BLaER1 treated with 17β-estradiol and CSF1 and Interleukin-3, amounts not matched to agents 10 nM and 100 nM (cell line): Measurements from ENCODE around the gene KBTBD13.

Experiments
- H3K27ac ChIP-seq, 11 experiments: shearing (Covaris generic); formaldehyde crosslinking; 2 replicates each; pipeline ENCODE4 v1.8.1; 2022
- H3K27me3 ChIP-seq, 11 experiments: shearing (Covaris generic); formaldehyde crosslinking; 2 replicates each; pipeline ENCODE4 v1.8.1; 2022
- H3K36me3 ChIP-seq, 11 experiments: shearing (Covaris generic); formaldehyde crosslinking; 2 replicates each; pipeline ENCODE4 v1.8.1; 2022
- H3K4me1 ChIP-seq, 10 experiments: shearing (Covaris generic); formaldehyde crosslinking; 2 replicates each; pipeline ENCODE4 v1.8.1; 2022
- H3K4me2 ChIP-seq, 11 experiments: shearing (Covaris generic); formaldehyde crosslinking; 2 replicates each; pipeline ENCODE4 v1.8.1; 2022
- H3K4me3 ChIP-seq, 10 experiments: shearing (Covaris generic); formaldehyde crosslinking; 2 replicates each; pipeline ENCODE4 v1.8.1; 2022
- H3K9ac ChIP-seq, 11 experiments: shearing (Covaris generic); formaldehyde crosslinking; 2 replicates each; pipeline ENCODE4 v1.8.1; 2022
- H3K9me3 ChIP-seq, 11 experiments: shearing (Covaris generic); formaldehyde crosslinking; replicated peaks in 1 of 11; 2 replicates each; pipeline ENCODE4 v1.8.1; 2022
- H4K20me1 ChIP-seq, 11 experiments: shearing (Covaris generic); formaldehyde crosslinking; 2 replicates each; pipeline ENCODE4 v1.8.1; 2022
- Cebpa-rat ChIP-seq, 11 experiments: shearing (Covaris generic); IDR thresholded peaks; 2 replicates each; pipeline ENCODE4 v1.8.1; 2022

Gene KBTBD13

GRCh38 chr15:65076486-65077290 lies at the start of gene KBTBD13:
TSS of gene KBTBD13 (plus strand) at chr15:65076746. CDS start at chr15:65076816, 70 bp downstream.
- H3K4me1 ChIP-seq, result peaks cover 23 to 44% (median 37%) of the 10 kb centered on the region in 10 experiments
- no peaks in the 10 kb centered on the region for H4K20me1 ChIP-seq
- H3K4me3 ChIP-seq, result peak within 1 kb of the TSS in 2 of 10 experiments; percentile 32 to 45; a peak in 3 of 20 replicates
- peaks cover 0 to 27% (median 8%) of the 10 kb centered on the region in 11 experiments; a peak in 10 of 22 replicates for H3K9me3 ChIP-seq
- peak within 1 kb of the TSS; percentile 70 to 94 (median 86) for H3K4me2 ChIP-seq
- no peak for TF ChIP-seq Cebpa-rat (IDR thresholded peaks at IDR 0.05)
- H3K36me3 ChIP-seq, result no peaks in the 10 kb centered on the region
- 0 out of 22 replicates have a peak, but pooled peaks cover 0 to 4% (median 0%) of the 10 kb centered on the region in 11 experiments for H3K27me3 ChIP-seq
- H3K27ac ChIP-seq, result peak within 1 kb of the TSS in 8 of 11 experiments; percentile 22 to 70 (median 54); a peak in 15 of 22 replicates
- peak within 1 kb of the TSS in 7 of 11 experiments; percentile 21 to 69 (median 41); a peak in 13 of 22 replicates for H3K9ac ChIP-seq

- Histone ChIP-seq H3K4me3 (no peak overlapping the region), H3K9me3 (no peaks in the 10 kb centered on the region), H3K4me2 (peak overlapping the region in 1 of 11 experiments; percentile 92; a peak in 3 of 22 replicates), H3K27ac (no peak overlapping the region), H4K20me1 (peaks cover 0 to 9% (median 0%) of the 10 kb centered on the region in 11 experiments; a peak in 9 of 22 replicates), H3K9ac (no peak overlapping the region), H3K4me1 (peaks cover 14 to 22% (median 19%) of the 10 kb centered on the region in 10 experiments), H3K27me3 (no peaks in the 10 kb centered on the region), H3K36me3 (peaks cover 33 to 52% (median 45%) of the 10 kb centered on the region in 11 experiments; a peak in 21 of 22 replicates)
- no peak for TF ChIP-seq Cebpa-rat (IDR thresholded peaks at IDR 0.05)
These were observed 49.8 kb upstream of the KBTBD13 start for GRCh38 chr15:65026756-65027155.

DNA sequence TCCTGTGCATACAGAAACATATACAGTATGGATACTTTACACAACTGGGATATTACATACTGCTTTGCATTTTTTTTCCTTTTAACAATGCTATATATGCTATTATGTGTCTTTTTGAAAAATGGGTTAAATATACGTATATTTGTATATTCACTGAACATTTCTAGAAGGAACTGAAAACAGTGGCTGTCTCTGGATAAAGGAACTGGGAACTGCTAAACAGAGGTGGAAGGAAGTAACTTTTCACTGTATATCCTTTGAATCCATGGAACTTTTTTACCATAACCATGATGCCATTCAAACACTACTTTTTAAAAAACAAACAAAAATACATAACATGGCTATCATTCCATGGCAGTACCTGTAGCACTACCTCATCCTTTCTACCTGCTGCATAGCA lies 49.0 kb upstream of the KBTBD13 start:
- TF ChIP-seq Cebpa-rat (IDR thresholded peaks at IDR 0.05), result no peak
- H3K4me1 ChIP-seq, result peaks cover 15 to 23% (median 20%) of the 10 kb centered on the region in 10 experiments
- peaks cover 0 to 9% (median 0%) of the 10 kb centered on the region in 11 experiments; a peak in 9 of 22 replicates for H4K20me1 ChIP-seq
- H3K4me2 ChIP-seq, result peak overlapping the region; percentile 88 to 98 (median 92)
- H3K4me3 ChIP-seq, result peak overlapping the region in 9 of 10 experiments; percentile 83 to 99 (median 96); a peak in 14 of 20 replicates
- H3K36me3 ChIP-seq, result peaks cover 25 to 45% (median 40%) of the 10 kb centered on the region in 11 experiments; a peak in 21 of 22 replicates
- H3K27me3 ChIP-seq, result no peaks in the 10 kb centered on the region
- no peaks in the 10 kb centered on the region for H3K9me3 ChIP-seq
- peak overlapping the region in 2 of 11 experiments; percentile 2 to 18; a peak in 1 of 22 replicates for H3K27ac ChIP-seq
- H3K9ac ChIP-seq, result peak overlapping the region in 7 of 11 experiments; percentile 81 to 93 (median 90); a peak in 10 of 22 replicates

DNA sequence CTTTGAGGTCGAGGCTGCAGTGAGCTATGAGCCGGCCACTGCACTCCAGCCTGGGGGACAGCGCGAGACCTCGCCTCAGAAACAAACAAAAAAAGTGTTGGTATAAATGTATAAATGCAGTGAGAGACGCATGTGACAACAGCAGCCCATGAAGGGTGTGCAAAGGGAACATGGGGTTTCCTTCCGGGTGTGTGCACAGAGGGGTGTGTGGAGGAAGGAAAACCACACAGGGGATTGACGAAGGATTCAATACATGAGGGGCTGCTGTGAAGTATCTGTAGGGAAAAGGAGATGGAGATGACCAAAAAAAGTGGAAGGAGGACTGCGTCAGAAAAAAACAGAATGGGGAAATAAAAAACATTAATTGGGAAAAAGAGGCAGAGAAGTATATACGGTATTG lies 48.2 kb upstream of the KBTBD13 start:
- peaks cover 21 to 30% (median 28%) of the 10 kb centered on the region in 10 experiments for H3K4me1 ChIP-seq

DNA sequence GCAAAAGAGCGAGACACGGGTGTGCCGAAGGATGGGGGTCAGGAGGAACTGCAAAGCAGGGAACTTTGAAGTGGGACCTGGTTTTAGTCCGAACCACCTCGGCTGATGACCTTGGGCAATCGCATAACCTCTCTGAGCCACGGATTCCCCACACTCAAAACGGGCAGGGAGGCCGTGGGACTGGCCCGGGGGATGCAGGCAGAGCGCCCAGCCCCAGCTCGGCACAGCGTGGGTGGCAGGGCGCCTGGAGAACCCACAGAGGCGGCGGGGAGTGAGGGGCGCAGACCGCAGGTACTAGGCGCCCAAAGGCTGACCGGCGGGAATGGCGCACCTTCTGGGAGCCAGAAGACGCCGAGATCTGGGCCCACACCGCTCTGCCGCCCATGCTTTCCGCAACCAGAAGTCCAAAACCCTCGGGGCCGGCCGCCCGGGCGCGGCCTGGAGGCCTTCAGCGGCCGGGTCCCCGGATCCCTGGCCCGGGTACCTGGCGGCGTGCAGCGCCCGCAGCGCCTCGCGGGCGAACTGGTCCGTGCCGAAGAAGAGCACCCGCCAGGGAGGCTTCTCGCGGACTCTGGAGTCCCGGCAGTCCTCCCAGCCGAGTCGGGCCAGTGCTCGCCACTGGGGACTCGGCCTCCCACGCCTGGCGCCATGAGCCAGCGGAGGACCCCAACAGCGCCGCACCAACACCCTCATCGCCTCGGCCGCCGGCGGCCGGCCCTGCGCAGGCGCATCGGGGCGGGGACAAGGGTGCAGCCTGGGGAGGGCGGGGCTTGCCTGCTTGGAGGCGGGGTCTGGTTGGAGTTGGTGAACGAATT lies 47.4 kb upstream of the KBTBD13 start, which contains the start of gene MTFMT:
MTFMT (minus strand) TSS at position 719 of the 815 bp plus-strand sequence; CDS start at position 693, 26 bp downstream.
- Histone ChIP-seq H3K27ac (peak within 1 kb of the TSS; percentile 23 to 89 (median 84); a peak in 21 of 22 replicates), H3K4me3 (peak within 1 kb of the TSS; percentile 83 to 99 (median 94))
- TF ChIP-seq Cebpa-rat (IDR thresholded peaks at IDR 0.05), result no peak

More for the DNA sequence above, 48.2 kb upstream of the KBTBD13 start:
- Histone ChIP-seq H3K9me3 (no peaks in the 10 kb centered on the region), H3K4me2 (peak overlapping the region; percentile 88 to 98 (median 92)), H3K27me3 (no peaks in the 10 kb centered on the region), H3K27ac (peak overlapping the region in 10 of 11 experiments; percentile 2 to 89 (median 81); a peak in 12 of 22 replicates), H3K36me3 (peaks cover 23 to 39% (median 35%) of the 10 kb centered on the region in 11 experiments; a peak in 21 of 22 replicates), H3K4me3 (peak overlapping the region; percentile 83 to 99 (median 94)), H4K20me1 (peaks cover 0 to 9% (median 0%) of the 10 kb centered on the region in 11 experiments; a peak in 9 of 22 replicates), H3K9ac (peak overlapping the region; percentile 81 to 96 (median 87); a peak in 21 of 22 replicates)
- no peak for TF ChIP-seq Cebpa-rat (IDR thresholded peaks at IDR 0.05)

DNA sequence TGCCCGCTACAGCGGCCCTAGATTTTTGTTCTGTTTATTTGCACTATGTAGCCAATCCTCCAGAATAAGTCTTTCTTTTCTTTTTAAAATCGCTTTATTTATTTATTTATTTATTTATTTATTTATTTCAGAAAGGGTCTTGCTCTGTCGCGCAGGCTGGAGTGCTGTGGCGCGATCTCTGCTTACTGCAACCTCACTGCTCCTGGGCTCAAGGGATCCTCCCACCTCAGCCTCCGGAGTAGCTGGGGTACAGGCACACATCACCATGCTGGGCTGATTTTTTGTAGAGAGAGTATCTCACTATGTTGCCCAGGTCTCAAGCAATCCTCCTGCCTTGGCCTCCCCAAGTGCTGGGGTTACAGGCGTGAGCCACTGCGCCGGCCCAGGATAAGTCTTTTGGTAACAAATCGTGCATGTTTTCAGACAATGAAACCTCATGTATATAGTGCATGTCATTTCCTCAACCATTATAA lies 46.8 kb upstream of the KBTBD13 start:
- Histone ChIP-seq H3K9me3 (no peaks in the 10 kb centered on the region), H4K20me1 (peaks cover 0 to 9% (median 0%) of the 10 kb centered on the region in 11 experiments; a peak in 9 of 22 replicates), H3K27me3 (no peaks in the 10 kb centered on the region), H3K27ac (no peak overlapping the region; a peak in 1 of 22 replicates), H3K9ac (peak overlapping the region in 5 of 11 experiments; percentile 81 to 93 (median 90); a peak in 7 of 22 replicates), H3K4me2 (peak overlapping the region in 7 of 11 experiments; percentile 11 to 42 (median 26); a peak in 7 of 22 replicates), H3K4me1 (peaks cover 30 to 45% (median 36%) of the 10 kb centered on the region in 10 experiments), H3K4me3 (peak overlapping the region; percentile 83 to 99 (median 94); a peak in 19 of 20 replicates), H3K36me3 (peaks cover 17 to 24% (median 21%) of the 10 kb centered on the region in 11 experiments; a peak in 21 of 22 replicates)
- TF ChIP-seq Cebpa-rat (IDR thresholded peaks at IDR 0.05), result no peak

More for the DNA sequence above, 47.4 kb upstream of the KBTBD13 start, which contains the start of gene MTFMT:
- no peaks in the 10 kb centered on the region for H3K9me3 ChIP-seq
- H3K9ac ChIP-seq, result peak within 1 kb of the TSS; percentile 81 to 96 (median 87)
- peaks cover 23 to 31% (median 28%) of the 10 kb centered on the region in 11 experiments; a peak in 21 of 22 replicates for H3K36me3 ChIP-seq
- peak within 1 kb of the TSS; percentile 88 to 98 (median 92) for H3K4me2 ChIP-seq
- peaks cover 29 to 38% (median 35%) of the 10 kb centered on the region in 10 experiments for H3K4me1 ChIP-seq
- H4K20me1 ChIP-seq, result peaks cover 0 to 9% (median 0%) of the 10 kb centered on the region in 11 experiments; a peak in 9 of 22 replicates
- H3K27me3 ChIP-seq, result no peaks in the 10 kb centered on the region

DNA sequence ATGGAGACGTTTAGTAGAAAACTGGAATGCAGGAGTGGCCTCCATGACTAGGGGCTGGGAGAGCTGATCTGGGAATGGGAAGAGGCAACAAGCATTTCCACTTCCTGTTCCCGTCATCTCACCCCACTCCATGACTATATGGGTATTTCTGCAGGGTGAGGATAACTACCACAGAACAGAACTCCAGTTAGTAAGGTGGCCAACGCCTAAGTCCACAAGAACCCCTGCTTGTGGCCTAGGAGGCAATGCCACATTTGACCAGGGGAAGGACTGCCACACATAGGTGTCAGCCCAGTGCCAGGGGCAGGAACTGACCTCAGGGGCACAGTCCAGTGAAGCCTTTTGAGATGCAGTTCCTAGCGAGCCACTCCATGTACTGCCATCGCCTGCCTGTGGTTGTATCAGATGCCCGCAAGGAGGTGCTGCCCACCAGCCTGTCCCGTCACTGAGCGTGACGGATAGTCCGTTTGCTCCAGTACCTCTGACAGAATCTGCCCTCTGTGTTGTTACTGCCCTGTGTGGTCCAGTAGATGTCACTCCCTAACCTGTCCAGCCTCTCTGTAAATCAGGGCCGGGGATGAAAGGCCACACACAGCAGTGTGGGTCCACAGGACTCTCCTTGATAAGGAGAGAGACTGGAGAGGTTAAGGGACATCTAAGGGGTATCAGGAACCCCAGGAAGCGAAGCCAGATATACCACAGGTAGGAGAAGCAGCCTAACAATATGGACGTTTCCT lies 43.6 kb upstream of the KBTBD13 start:
- peak overlapping the region in 7 of 11 experiments; percentile 15 to 50 (median 42); a peak in 13 of 22 replicates for H3K9ac ChIP-seq
- no peaks in the 10 kb centered on the region for H3K36me3 ChIP-seq
- no peaks in the 10 kb centered on the region for H3K9me3 ChIP-seq
- peaks cover 19 to 32% (median 25%) of the 10 kb centered on the region in 10 experiments for H3K4me1 ChIP-seq
- H3K4me3 ChIP-seq, result no peak overlapping the region
- peak overlapping the region; percentile 47 to 79 (median 62) for H3K4me2 ChIP-seq
- no peak for TF ChIP-seq Cebpa-rat (IDR thresholded peaks at IDR 0.05)
- H4K20me1 ChIP-seq, result peaks cover 0 to 5% (median 0%) of the 10 kb centered on the region in 11 experiments; a peak in 8 of 22 replicates
- H3K27ac ChIP-seq, result peak overlapping the region in 2 of 11 experiments; percentile 10 to 45; a peak in 1 of 22 replicates
- H3K27me3 ChIP-seq, result no peaks in the 10 kb centered on the region
